Mesenchymal stem cell (in vitro differentiated cells and primary cell): ENCODE measurements around the gene ASTN2.
"Not testable (repeated sequence)": the region's sequence is repeated elsewhere in the genome, so short reads cannot be mapped to it uniquely, and the experiment has no call there.

ENCODE experiments used
- DNase-seq: peaks from one replicate; pipeline ENCODE4 v3.0.0-alpha.2; 2013
- H2AFZ ChIP-seq: one replicate; pipeline ENCODE4 v1.6.1; 2013; ENCODE audit warnings: low read depth, mild to moderate bottlenecking, control low read depth, inconsistent platforms, low read length, moderate library complexity
- H2AK5ac ChIP-seq: 2 replicates; pipeline ENCODE4 v1.6.1; 2013; ENCODE audit warnings: low read length, moderate library complexity, mild to moderate bottlenecking, inconsistent platforms; ENCODE audit not compliant: severe bottlenecking
- H2BK120ac ChIP-seq: one replicate; pipeline ENCODE4 v1.6.1; 2013; ENCODE audit warnings: low read depth, mild to moderate bottlenecking, inconsistent platforms, low read length, moderate library complexity
- H2BK12ac ChIP-seq, 2 experiments: one replicate each; pipeline ENCODE4 v1.6.1; 2013; ENCODE audit warnings: inconsistent platforms in 2 of 2, low read length in 2 of 2, mild to moderate bottlenecking in 2 of 2, moderate library complexity in 2 of 2, control low read depth in 1 of 2
- H2BK15ac ChIP-seq: one replicate; pipeline ENCODE4 v1.6.1; 2013; ENCODE audit warnings: mild to moderate bottlenecking, low read depth, inconsistent platforms; ENCODE audit not compliant: poor library complexity, severe bottlenecking
- H2BK5ac ChIP-seq: 2 replicates; pipeline ENCODE4 v1.6.1; 2013; ENCODE audit warnings: low read depth, mild to moderate bottlenecking, low read length, control low read depth, inconsistent platforms; ENCODE audit not compliant: poor library complexity, severe bottlenecking
- H3K14ac ChIP-seq, 2 experiments: one replicate each; pipeline ENCODE4 v1.6.1; 2013; ENCODE audit warnings: inconsistent platforms in 2 of 2, low read length in 2 of 2, control low read depth in 1 of 2, mild to moderate bottlenecking in 1 of 2, moderate library complexity in 1 of 2
- H3K18ac ChIP-seq, 2 experiments: one replicate each; pipeline ENCODE4 v1.6.1; 2013; ENCODE audit warnings: inconsistent platforms in 2 of 2, low read length in 2 of 2, control low read depth in 1 of 2, low read depth in 1 of 2, mild to moderate bottlenecking in 1 of 2
- H3K23ac ChIP-seq, 2 experiments: one replicate each; pipeline ENCODE4 v1.6.1; 2013; ENCODE audit warnings: inconsistent platforms in 2 of 2, low read length in 2 of 2, mild to moderate bottlenecking in 2 of 2, moderate library complexity in 2 of 2, control low read depth in 1 of 2
- H3K27ac ChIP-seq: 2 replicates; pipeline ENCODE4 v1.5.1; 2013; ENCODE audit warnings: mild to moderate bottlenecking, moderate library complexity, low read length, control low read depth, inconsistent platforms; ENCODE audit not compliant: poor library complexity, severe bottlenecking
- H3K27me3 ChIP-seq, 2 experiments: 2 replicates each; pipeline versions ENCODE4 v1.6.1 to v1.7.0; 2013; ENCODE audit warnings: low read length in 2 of 2, mild to moderate bottlenecking in 2 of 2, moderate library complexity in 2 of 2, control low read depth in 1 of 2, inconsistent platforms in 1 of 2; ENCODE audit not compliant: control insufficient read depth in 1 of 2, insufficient read depth in 1 of 2
- H3K36me3 ChIP-seq, 2 experiments: 2 replicates each; pipeline versions ENCODE4 v1.6.1 to v1.7.0; 2013; ENCODE audit warnings: low read length in 2 of 2, control low read depth in 1 of 2, inconsistent platforms in 1 of 2, low read depth in 1 of 2, mild to moderate bottlenecking in 1 of 2; ENCODE audit not compliant: insufficient read depth in 2 of 2, control insufficient read depth in 1 of 2
- H3K4ac ChIP-seq, 2 experiments: one replicate each; pipeline ENCODE4 v1.6.1; 2013; ENCODE audit warnings: inconsistent platforms in 2 of 2, low read length in 2 of 2, mild to moderate bottlenecking in 2 of 2, moderate library complexity in 2 of 2, control low read depth in 1 of 2, low read depth in 1 of 2
- H3K4me1 ChIP-seq: 2 replicates; pipeline ENCODE4 v1.6.1; 2013; ENCODE audit warnings: low read depth, low read length, control low read depth; ENCODE audit not compliant: control insufficient read depth, insufficient read depth
- H3K4me2 ChIP-seq: 2 replicates; pipeline ENCODE4 v1.6.1; 2013; ENCODE audit warnings: low read length, mild to moderate bottlenecking, inconsistent platforms; ENCODE audit not compliant: poor library complexity, severe bottlenecking
- H3K4me3 ChIP-seq, 2 experiments: 2 replicates each; pipeline versions ENCODE4 v1.5.1 to v1.7.0; 2013; ENCODE audit warnings: low read length in 2 of 2, mild to moderate bottlenecking in 2 of 2, control low read depth in 1 of 2, low read depth in 1 of 2; ENCODE audit not compliant: insufficient read depth in 1 of 2
- H3K79me1 ChIP-seq: replicated peaks from 2 replicates; pipeline ENCODE4 v1.6.1; 2013; ENCODE audit warnings: mild to moderate bottlenecking, control low read depth, low read length, inconsistent platforms; ENCODE audit not compliant: poor library complexity, severe bottlenecking
- H3K9ac ChIP-seq: 2 replicates; pipeline ENCODE4 v1.7.0; 2013; ENCODE audit warnings: mild to moderate bottlenecking, low read length, moderate library complexity
- H3K9me3 ChIP-seq: 2 replicates; pipeline ENCODE4 v1.7.0; 2013; ENCODE audit warnings: mild to moderate bottlenecking, low read length; ENCODE audit not compliant: control insufficient read depth
- H4K8ac ChIP-seq: one replicate; pipeline ENCODE4 v1.6.1; 2013; ENCODE audit warnings: inconsistent platforms, mild to moderate bottlenecking, low read length, moderate library complexity
- H4K91ac ChIP-seq: one replicate; pipeline ENCODE4 v1.6.1; 2013; ENCODE audit warnings: mild to moderate bottlenecking, low read length, inconsistent platforms
- WGBS: methylation state at CpG from one replicate; pipeline ENCODE4 v1.1.7; 2013; ENCODE audit warnings: mixed read lengths; 5-methylcytosine and 5-hydroxymethylcytosine counted together

The ASTN2 gene

GRCh38 chr9:116693233-116693731 is 721.6 kb downstream of the ASTN2 start:
- Histone ChIP-seq H3K27ac (peak overlapping the region; percentile 36), H3K14ac (no peak overlapping the region), H3K18ac (no peak overlapping the region), H3K79me1 (peaks cover 7% of the 10 kb centered on the region), H3K36me3 (peaks cover 8 to 34% of the 10 kb centered on the region in 2 experiments), H2BK5ac (no peak overlapping the region), H2AK5ac (no peak overlapping the region), H3K27me3 (no peaks in the 10 kb centered on the region), H3K4me1 (peaks cover 12% of the 10 kb centered on the region), H3K9ac (peak overlapping the region; percentile 70), H4K8ac (no peak overlapping the region), H2BK120ac (no peak overlapping the region), H2BK12ac (no peak overlapping the region), H4K91ac (no peak overlapping the region), H3K9me3 (no peaks in the 10 kb centered on the region), H3K4ac (no peak overlapping the region), H3K4me3 (no peak overlapping the region), H3K4me2 (no peak overlapping the region), H2AFZ (no peak overlapping the region), H2BK15ac (no peak overlapping the region), H3K23ac (no peak overlapping the region)
- DNase-seq = peak; percentile 30
- 89% methylated on average over 2 of the region's 2 CpGs for WGBS

GRCh38 chr9:116692616-116693015 is 722.2 kb downstream of the ASTN2 start:
- Histone ChIP-seq H3K4me2 (no peak overlapping the region), H3K9me3 (no peaks in the 10 kb centered on the region), H3K18ac (no peak overlapping the region), H3K36me3 (peaks cover 2 to 28% of the 10 kb centered on the region in 2 experiments), H3K9ac (peak overlapping the region; percentile 70), H3K27ac (peak overlapping the region; percentile 64), H3K14ac (no peak overlapping the region), H3K23ac (no peak overlapping the region), H2BK15ac (no peak overlapping the region), H2AK5ac (peak overlapping the region; percentile 66), H2AFZ (no peak overlapping the region), H4K8ac (no peak overlapping the region), H2BK120ac (no peak overlapping the region), H3K4me3 (no peak overlapping the region), H2BK12ac (no peak overlapping the region), H4K91ac (no peak overlapping the region), H2BK5ac (no peak overlapping the region), H3K4ac (no peak overlapping the region), H3K4me1 (peaks cover 8% of the 10 kb centered on the region), H3K27me3 (no peaks in the 10 kb centered on the region), H3K79me1 (peaks cover under 1% of the 10 kb centered on the region)
- WGBS = 90% methylated on average over 2 of the region's 2 CpGs
- DNase-seq = no peak

- Histone ChIP-seq H2AFZ (no peak overlapping the region), H3K9me3 (no peaks in the 10 kb centered on the region), H3K27ac (peak overlapping the region; percentile 10), H3K4me3 (no peak overlapping the region), H2AK5ac (peak overlapping the region; percentile 9), H3K27me3 (no peaks in the 10 kb centered on the region), H3K36me3 (peaks cover 0 to 25% of the 10 kb centered on the region in 2 experiments), H3K79me1 (peaks cover 3% of the 10 kb centered on the region), H3K4ac (no peak overlapping the region), H2BK5ac (no peak overlapping the region), H3K14ac (no peak overlapping the region), H4K91ac (no peak overlapping the region), H3K9ac (no peak overlapping the region), H2BK120ac (no peak overlapping the region), H3K4me1 (peaks cover 9% of the 10 kb centered on the region), H2BK15ac (no peak overlapping the region), H2BK12ac (no peak overlapping the region), H3K23ac (no peak overlapping the region), H3K18ac (no peak overlapping the region), H3K4me2 (no peak overlapping the region), H4K8ac (no peak overlapping the region)
- 98% methylated on average over 3 of the region's 3 CpGs for WGBS
- DNase-seq = no peak
These were observed 723.2 kb downstream of the ASTN2 start for GRCh38 chr9:116691607-116692006.

GRCh38 chr9:116690805-116691204 is 724.1 kb downstream of the ASTN2 start:
- not testable (repeated sequence) for H4K8ac ChIP-seq, H3K4ac ChIP-seq, H3K27ac ChIP-seq, H2BK120ac ChIP-seq, H2BK15ac ChIP-seq, H3K9me3 ChIP-seq, H2BK5ac ChIP-seq, H3K9ac ChIP-seq, H4K91ac ChIP-seq, H3K14ac ChIP-seq, H3K18ac ChIP-seq, H3K4me2 ChIP-seq, H2AFZ ChIP-seq, DNase-seq, H2BK12ac ChIP-seq, H3K27me3 ChIP-seq, H3K4me3 ChIP-seq, H3K79me1 ChIP-seq, H2AK5ac ChIP-seq, H3K23ac ChIP-seq
- H3K4me1 ChIP-seq = peaks cover 12% of the 10 kb centered on the region
- H3K36me3 ChIP-seq = peaks cover 0 to 23% of the 10 kb centered on the region in 2 experiments
